Prostate gland (tissue), 2 donors: ENCODE data around the gene CHST6.

Experiments used
- POLR2A ChIP-seq: fragments of 450-650 bp; IDR thresholded peaks from one replicate; pipeline ENCODE4 v1.6.1; 2016; ENCODE audit warnings: antibody characterized with exemption, mild to moderate bottlenecking
- POLR2AphosphoS5 ChIP-seq: sonication (generic); formaldehyde crosslinking; IDR thresholded peaks from one replicate; pipeline ENCODE4 v1.6.1; 2017; ENCODE audit warnings: antibody characterized with exemption
- TF ChIP-seq, protein P1 (sequence below), 4 experiments: fragments of 200-600 bp in 2 of 4; fragments of 450-650 bp in 2 of 4; sonication (generic) in 2 of 4; IDR thresholded peaks; 1 replicate in 3 of 4; 2 replicates in 1 of 4; pipeline ENCODE4 v1.5.1; 2016 to 2019; ENCODE audit warnings: antibody characterized with exemption in 4 of 4, mild to moderate bottlenecking in 2 of 4, moderate library complexity in 2 of 4

DNA sequence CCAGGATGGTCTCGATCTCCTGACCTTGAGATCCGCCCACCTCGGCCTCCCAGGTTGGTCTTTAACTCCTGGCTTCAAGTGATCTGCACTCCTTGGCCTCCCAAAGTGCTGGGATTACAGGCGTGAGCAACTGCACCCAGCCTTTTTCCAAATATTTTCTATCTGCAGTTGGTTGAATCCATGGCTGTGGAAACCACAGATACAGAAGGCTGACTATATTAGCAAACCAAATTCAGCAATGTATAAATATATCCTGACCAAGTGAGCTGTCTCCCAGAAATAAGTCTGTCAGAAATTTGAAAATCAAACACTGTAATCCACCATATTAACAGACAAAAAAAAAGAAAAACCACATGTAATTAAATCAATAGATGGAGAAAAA is 71.5 kb downstream of the CHST6 start:
- TF ChIP-seq, protein P1, sequence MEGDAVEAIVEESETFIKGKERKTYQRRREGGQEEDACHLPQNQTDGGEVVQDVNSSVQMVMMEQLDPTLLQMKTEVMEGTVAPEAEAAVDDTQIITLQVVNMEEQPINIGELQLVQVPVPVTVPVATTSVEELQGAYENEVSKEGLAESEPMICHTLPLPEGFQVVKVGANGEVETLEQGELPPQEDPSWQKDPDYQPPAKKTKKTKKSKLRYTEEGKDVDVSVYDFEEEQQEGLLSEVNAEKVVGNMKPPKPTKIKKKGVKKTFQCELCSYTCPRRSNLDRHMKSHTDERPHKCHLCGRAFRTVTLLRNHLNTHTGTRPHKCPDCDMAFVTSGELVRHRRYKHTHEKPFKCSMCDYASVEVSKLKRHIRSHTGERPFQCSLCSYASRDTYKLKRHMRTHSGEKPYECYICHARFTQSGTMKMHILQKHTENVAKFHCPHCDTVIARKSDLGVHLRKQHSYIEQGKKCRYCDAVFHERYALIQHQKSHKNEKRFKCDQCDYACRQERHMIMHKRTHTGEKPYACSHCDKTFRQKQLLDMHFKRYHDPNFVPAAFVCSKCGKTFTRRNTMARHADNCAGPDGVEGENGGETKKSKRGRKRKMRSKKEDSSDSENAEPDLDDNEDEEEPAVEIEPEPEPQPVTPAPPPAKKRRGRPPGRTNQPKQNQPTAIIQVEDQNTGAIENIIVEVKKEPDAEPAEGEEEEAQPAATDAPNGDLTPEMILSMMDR (IDR thresholded peaks at IDR 0.05), result no peak
- TF ChIP-seq POLR2AphosphoS5, result no peak
- no peak for TF ChIP-seq POLR2A
